Lung (tissue), 12 donors: ENCODE measurements around the gene CD93. TPM values are rescaled to one million over a fixed set of nuclear protein-coding genes. Genes with fewer than 3 reads are reported as not detected.

ENCODE experiments used
- ATAC-seq: fragments of 200-7000 bp; cut with Tn5 transposase; one replicate; pipeline ENCODE4 v1.9.1; 2020; ENCODE audit warnings: moderate number of reproducible peaks; ENCODE audit not compliant: insufficient read depth, low FRiP score
- DNase-seq, 3 donors: peaks; one replicate each; pipeline ENCODE4 v3.0.0-alpha.2; 2013 to 2017
- H3K27ac ChIP-seq, 2 donors: one replicate each; pipeline ENCODE4 v1.5.1; 2013; ENCODE audit warnings: mild to moderate bottlenecking in 2 of 2, moderate library complexity in 2 of 2, control low read depth in 1 of 2, inconsistent platforms in 1 of 2, low read depth in 1 of 2, low read length in 1 of 2
- H3K27me3 ChIP-seq, 3 donors: one replicate each; pipeline ENCODE4 v1.5.1; 2013; ENCODE audit warnings: low read length in 2 of 3; ENCODE audit not compliant: control insufficient read depth in 3 of 3, insufficient read depth in 3 of 3
- H3K36me3 ChIP-seq, 4 donors: one replicate each; pipeline ENCODE4 v1.5.1; 2013; ENCODE audit warnings: low read length in 4 of 4, mild to moderate bottlenecking in 1 of 4, moderate library complexity in 1 of 4; ENCODE audit not compliant: control insufficient read depth in 4 of 4, insufficient read depth in 4 of 4
- H3K4me1 ChIP-seq, 5 donors: one replicate each; pipeline ENCODE4 v1.5.1; 2013; ENCODE audit warnings: low read length in 5 of 5, mild to moderate bottlenecking in 2 of 5, moderate library complexity in 1 of 5; ENCODE audit not compliant: control insufficient read depth in 5 of 5, insufficient read depth in 5 of 5
- H3K4me3 ChIP-seq: one replicate; pipeline ENCODE4 v1.5.1; 2013; ENCODE audit warnings: mild to moderate bottlenecking, control low read depth, moderate library complexity
- H3K9ac ChIP-seq, 2 donors: one replicate each; pipeline ENCODE4 v1.5.1; 2013; ENCODE audit warnings: low read length in 2 of 2, control low read depth in 1 of 2; ENCODE audit not compliant: insufficient read depth in 1 of 2
- H3K9me3 ChIP-seq, 4 donors: one replicate each; pipeline ENCODE4 v1.5.1; 2013; ENCODE audit warnings: low read length in 3 of 4, mild to moderate bottlenecking in 1 of 4, moderate library complexity in 1 of 4; ENCODE audit not compliant: control insufficient read depth in 4 of 4, insufficient read depth in 3 of 4
- WGBS, 2 donors: extraction: QIAGEN DNeasy Blood & Tissue Kit; methylation state at CpG; one replicate each; pipeline ENCODE4 v1.1.7; 2013; 5-methylcytosine and 5-hydroxymethylcytosine counted together
- polyA plus RNA-seq, 2 donors: library from polyadenylated mRNA; stranded (reverse); fragments of 200-250 nt; gene quantifications; one replicate each; pipeline ENCODE4 v1.2.1, GENCODE V29; 2013
- total RNA-seq, 2 donors: library from RNA; depleted of rRNA in 1 of 2; stranded (reverse); fragments of >200 nt in 1 of 2; gene quantifications; one replicate each; pipeline ENCODE4 v1.2.1, GENCODE V29; 2014 to 2021
- TF ChIP-seq, protein P1 (sequence below): IDR thresholded peaks from 2 replicates; pipeline ENCODE4 v1.5.1; 2012; ENCODE audit warnings: mild to moderate bottlenecking; ENCODE audit errors: control extremely low read depth, extremely low read depth
- donor health status: control.
- donor health status: control.
- donor health status: Bipolar disorder and iron deficiency.
- donor health status: healthy.
- donor health status: DM: yes; HTN: yes; CAD: no.

CD93 gene
- total and polyA plus RNA-seq, 4 donors, result 17.9 to 239 (median 126) TPM

DNA sequence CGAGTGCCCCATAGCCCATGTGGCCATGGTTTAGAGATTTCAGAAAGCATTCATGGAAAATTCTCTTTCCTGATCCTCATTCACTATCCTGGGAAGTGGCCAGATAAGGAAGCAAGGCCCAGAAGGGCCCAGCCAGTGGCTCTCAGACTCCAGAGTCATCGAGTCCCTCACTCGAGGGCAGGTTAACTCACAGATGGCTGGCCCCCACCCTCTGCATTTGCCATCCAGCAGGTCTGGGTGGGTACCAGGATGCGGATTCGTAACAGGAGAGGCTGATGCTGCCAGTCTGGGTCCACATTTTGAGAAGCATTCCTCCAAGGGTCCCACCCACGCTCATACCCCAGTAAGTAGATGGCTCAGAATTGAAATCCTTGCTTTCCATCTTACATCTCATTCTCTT, 54.8 kb downstream of the CD93 start:
- Histone ChIP-seq H3K9me3 (peaks cover 0 to 7% (median 0%) of the 10 kb centered on the region in 4 donors), H3K4me1 (peaks cover 0 to 5% (median 0%) of the 10 kb centered on the region in 5 donors), H3K4me3 (no peak overlapping the region), H3K36me3 (no peaks in the 10 kb centered on the region), H3K27me3 (peaks cover 0 to 23% (median 9%) of the 10 kb centered on the region in 3 donors), H3K27ac (no peak overlapping the region), H3K9ac (no peak overlapping the region)
- DNase-seq, result no peak
- ATAC-seq, result no peak
- 94 to 97% methylated on average over 6 of the region's 6 CpGs for whole genome bisulfite sequencing, 2 donors
- TF ChIP-seq, protein P1, sequence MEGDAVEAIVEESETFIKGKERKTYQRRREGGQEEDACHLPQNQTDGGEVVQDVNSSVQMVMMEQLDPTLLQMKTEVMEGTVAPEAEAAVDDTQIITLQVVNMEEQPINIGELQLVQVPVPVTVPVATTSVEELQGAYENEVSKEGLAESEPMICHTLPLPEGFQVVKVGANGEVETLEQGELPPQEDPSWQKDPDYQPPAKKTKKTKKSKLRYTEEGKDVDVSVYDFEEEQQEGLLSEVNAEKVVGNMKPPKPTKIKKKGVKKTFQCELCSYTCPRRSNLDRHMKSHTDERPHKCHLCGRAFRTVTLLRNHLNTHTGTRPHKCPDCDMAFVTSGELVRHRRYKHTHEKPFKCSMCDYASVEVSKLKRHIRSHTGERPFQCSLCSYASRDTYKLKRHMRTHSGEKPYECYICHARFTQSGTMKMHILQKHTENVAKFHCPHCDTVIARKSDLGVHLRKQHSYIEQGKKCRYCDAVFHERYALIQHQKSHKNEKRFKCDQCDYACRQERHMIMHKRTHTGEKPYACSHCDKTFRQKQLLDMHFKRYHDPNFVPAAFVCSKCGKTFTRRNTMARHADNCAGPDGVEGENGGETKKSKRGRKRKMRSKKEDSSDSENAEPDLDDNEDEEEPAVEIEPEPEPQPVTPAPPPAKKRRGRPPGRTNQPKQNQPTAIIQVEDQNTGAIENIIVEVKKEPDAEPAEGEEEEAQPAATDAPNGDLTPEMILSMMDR, result no peak

Other genes with a start within 250 kb of the CD93 start
- gene SSTR4, start 51.0 kb downstream of the CD93 start, total RNA-seq, result not detected
- gene SSTR4, start 51.0 kb downstream of the CD93 start, polyA plus RNA-seq, result under 1 TPM in 1 of 2 donors, not detected in 1; 0.06 TPM
- 100 to 1,000 TPM in 1 of 2 donors, 10 to 100 TPM in 1; 73.3 to 101 TPM for gene THBD, start 36.7 kb downstream of the CD93 start, total RNA-seq
- 10 to 100 TPM; 23.6 to 49.5 TPM for gene THBD, start 36.7 kb downstream of the CD93 start, polyA plus RNA-seq